Measurements from ENCODE around the gene HINFP. TPM values are rescaled to one million over a fixed set of nuclear protein-coding genes. Genes with fewer than 3 reads are reported as not detected.

Gene HINFP
- total RNA-seq, 2 donors from 2014 or later: 11.9 to 28.3 TPM

DNA sequence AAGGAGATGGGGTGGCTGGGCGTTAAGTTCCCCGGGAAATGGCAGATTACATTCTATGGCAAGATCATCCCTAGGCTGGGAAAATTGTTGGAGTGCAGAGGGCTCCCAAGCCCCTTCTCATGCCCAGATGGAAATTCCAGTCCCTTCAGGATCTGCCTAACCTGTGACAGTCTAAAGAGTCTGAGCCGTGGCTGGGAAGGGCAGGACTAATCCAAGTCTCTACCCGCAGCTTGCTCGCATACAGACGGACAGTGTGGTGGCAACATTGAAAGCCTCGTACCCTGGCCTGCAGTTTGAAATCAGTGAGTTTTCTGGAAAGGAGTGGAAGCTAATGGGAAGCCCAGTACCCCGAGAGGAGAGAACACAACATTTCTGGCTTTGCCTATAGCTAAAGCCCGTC, 33.0 kb upstream of the HINFP start:
- no peaks in the 10 kb centered on the region for H3K27me3 ChIP-seq
- no peak overlapping the region for H3K27ac ChIP-seq
- no peaks in the 10 kb centered on the region for H3K36me3 ChIP-seq (replicated peaks in 1 of 2; ENCODE audit: insufficient read depth in 1 of 2, low read depth in 2 of 2)
- DNase-seq (no peak), ATAC-seq (no peak)
- peaks cover 32% of the 10 kb centered on the region for H3K4me1 ChIP-seq
- intact Hi-C loops (cut with DNase I): no loop called here
- WGBS, 2 donors: 90 to 91% methylated on average over 9 of the region's 9 CpGs
- H3K4me3 ChIP-seq: no peak overlapping the region
- TF ChIP-seq, protein P1, sequence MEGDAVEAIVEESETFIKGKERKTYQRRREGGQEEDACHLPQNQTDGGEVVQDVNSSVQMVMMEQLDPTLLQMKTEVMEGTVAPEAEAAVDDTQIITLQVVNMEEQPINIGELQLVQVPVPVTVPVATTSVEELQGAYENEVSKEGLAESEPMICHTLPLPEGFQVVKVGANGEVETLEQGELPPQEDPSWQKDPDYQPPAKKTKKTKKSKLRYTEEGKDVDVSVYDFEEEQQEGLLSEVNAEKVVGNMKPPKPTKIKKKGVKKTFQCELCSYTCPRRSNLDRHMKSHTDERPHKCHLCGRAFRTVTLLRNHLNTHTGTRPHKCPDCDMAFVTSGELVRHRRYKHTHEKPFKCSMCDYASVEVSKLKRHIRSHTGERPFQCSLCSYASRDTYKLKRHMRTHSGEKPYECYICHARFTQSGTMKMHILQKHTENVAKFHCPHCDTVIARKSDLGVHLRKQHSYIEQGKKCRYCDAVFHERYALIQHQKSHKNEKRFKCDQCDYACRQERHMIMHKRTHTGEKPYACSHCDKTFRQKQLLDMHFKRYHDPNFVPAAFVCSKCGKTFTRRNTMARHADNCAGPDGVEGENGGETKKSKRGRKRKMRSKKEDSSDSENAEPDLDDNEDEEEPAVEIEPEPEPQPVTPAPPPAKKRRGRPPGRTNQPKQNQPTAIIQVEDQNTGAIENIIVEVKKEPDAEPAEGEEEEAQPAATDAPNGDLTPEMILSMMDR (IDR thresholded peaks at IDR 0.05): no peak
- no peak for TF ChIP-seq POLR2A (IDR thresholded peaks at IDR 0.05)
- H3K9me3 ChIP-seq: no peaks in the 10 kb centered on the region

DNA sequence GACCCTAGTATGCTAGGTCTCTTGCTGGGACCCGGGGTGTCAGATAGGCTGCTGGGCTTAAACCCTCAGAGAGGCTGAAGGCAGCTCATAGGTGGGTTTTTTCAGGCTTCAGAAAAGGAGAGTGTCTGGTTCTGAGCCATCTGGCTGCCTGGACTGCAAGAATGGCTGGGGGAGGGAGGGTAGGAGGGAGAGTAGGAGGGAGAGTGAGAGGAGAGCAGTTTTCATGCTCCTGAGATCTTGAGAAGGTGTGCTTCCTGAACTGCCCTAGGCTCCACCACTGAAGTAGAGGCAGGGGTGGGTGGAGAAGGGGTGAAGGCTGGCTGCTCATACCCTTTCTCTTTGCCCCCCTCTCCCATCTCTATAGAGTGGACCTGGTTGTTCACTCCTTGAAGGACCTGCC, 32.1 kb upstream of the HINFP start:
- Histone ChIP-seq H3K36me3 (replicated peaks in 1 of 2; ENCODE audit: insufficient read depth in 1 of 2, low read depth in 2 of 2) (no peaks in the 10 kb centered on the region), H3K27ac (no peak overlapping the region), H3K9me3 (no peaks in the 10 kb centered on the region), H3K27me3 (no peaks in the 10 kb centered on the region), H3K4me3 (no peak overlapping the region), H3K4me1 (peaks cover 37% of the 10 kb centered on the region)
- DNase-seq (no peak), ATAC-seq (no peak)
- TF ChIP-seq, protein P1 (IDR thresholded peaks at IDR 0.05): no peak
- no peak for TF ChIP-seq POLR2A (IDR thresholded peaks at IDR 0.05)
- intact Hi-C loops (cut with DNase I): no loop called here
- 83 to 100% methylated on average over 1 of the region's 1 CpG for WGBS, 2 donors

DNA sequence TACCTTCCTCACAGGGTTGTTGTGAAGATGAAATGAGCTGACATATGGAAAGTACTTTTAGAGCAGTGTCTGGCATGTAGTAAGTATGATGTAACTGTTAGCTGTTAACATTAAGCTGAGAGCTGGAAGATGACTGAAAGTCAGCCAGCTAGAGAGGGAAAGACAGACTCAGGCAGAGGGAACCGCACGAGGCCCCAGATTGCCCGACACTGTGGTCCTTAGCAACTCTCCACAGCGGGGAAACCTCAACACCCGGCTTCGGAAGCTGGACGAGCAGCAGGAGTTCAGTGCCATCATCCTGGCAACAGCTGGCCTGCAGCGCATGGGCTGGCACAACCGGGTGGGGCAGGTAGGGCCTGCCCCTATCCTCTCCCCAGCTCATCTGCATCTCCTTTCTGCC, 30.2 kb upstream of the HINFP start:
- WGBS, 2 donors: 82 to 88% methylated on average over 9 of the region's 9 CpGs
- Histone ChIP-seq H3K4me1 (peaks cover 31% of the 10 kb centered on the region), H3K27me3 (no peaks in the 10 kb centered on the region), H3K36me3 (replicated peaks in 1 of 2; ENCODE audit: insufficient read depth in 1 of 2, low read depth in 2 of 2) (no peaks in the 10 kb centered on the region), H3K9me3 (no peaks in the 10 kb centered on the region), H3K27ac (no peak overlapping the region), H3K4me3 (no peak overlapping the region)
- ATAC-seq (no peak), DNase-seq (no peak)
- TF ChIP-seq, protein P1 (IDR thresholded peaks at IDR 0.05): no peak
- no peak for TF ChIP-seq POLR2A (IDR thresholded peaks at IDR 0.05)
- intact Hi-C loops (cut with DNase I): no loop called here

DNA sequence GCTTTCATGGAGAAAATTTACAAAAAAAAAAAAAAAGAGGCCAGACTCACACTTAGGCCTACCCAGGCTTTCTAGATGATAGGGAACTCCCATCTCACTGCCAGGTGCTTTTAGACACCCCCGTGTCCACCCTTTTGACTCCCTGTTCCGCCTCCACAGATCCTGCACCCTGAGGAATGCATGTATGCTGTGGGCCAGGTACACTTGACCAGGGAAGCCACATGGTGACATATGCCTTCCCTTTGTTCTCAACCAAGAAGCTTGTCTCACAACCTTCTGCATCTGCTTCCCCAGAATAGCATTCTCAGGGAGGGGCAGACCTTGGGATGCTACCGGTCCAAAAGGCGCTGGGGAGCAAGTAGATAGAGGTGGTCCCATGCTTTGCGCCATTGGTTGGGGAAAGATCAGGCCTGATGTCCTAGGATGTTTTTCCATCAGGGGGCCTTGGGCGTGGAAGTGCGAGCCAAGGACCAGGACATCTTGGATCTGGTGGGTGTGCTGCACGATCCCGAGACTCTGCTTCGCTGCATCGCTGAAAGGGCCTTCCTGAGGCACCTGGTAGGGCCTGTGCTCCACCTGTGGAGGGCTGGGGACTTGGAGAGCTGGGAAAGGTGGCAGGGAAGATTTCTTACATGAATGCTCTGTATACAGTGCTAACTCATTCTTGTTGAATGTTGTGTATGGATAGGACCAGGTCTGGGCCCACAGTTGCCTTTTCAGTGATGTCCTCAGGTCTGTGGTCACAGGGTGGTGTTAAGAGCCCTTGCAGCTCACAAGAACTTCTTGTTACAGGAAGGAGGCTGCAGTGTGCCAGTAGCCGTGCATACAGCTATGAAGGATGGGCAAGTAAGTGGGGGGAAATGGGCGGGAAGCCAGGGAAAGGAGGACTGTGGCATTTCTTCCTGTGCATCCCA, 29.2 kb upstream of the HINFP start:
- no peaks in the 10 kb centered on the region for H3K9me3 ChIP-seq
- ATAC-seq: no peak
- peak overlapping the region in 1 of 4 donors; percentile 95 for H3K27ac ChIP-seq
- 80 to 82% methylated on average over 13 of the region's 13 CpGs for WGBS, 2 donors
- peaks cover 0 to 2% of the 10 kb centered on the region in 2 donors for H3K36me3 ChIP-seq (replicated peaks in 1 of 2; ENCODE audit: insufficient read depth in 1 of 2, low read depth in 2 of 2)
- no peak for DNase-seq
- TF ChIP-seq, protein P1 (IDR thresholded peaks at IDR 0.05): no peak
- TF ChIP-seq POLR2A (IDR thresholded peaks at IDR 0.05): no peak
- intact Hi-C loops (cut with DNase I): no loop called here
- peaks cover 29% of the 10 kb centered on the region for H3K4me1 ChIP-seq
- H3K4me3 ChIP-seq: no peak overlapping the region
- H3K27me3 ChIP-seq: no peaks in the 10 kb centered on the region

Measured in body of pancreas (tissue), 4 donors.